CD8-positive, alpha-beta memory T cell (primary cell): Measurements from ENCODE around the gene PSG11. TPM values are rescaled to one million over a fixed set of nuclear protein-coding genes. Genes with fewer than 3 reads are reported as not detected.
"Not testable (repeated sequence)": the region's sequence is repeated elsewhere in the genome, so short reads cannot be mapped to it uniquely, and the experiment has no call there.

Experiments
- CTCF ChIA-PET: fragments of 350-600 bp; sonication (Branson Sonifier 250); formaldehyde crosslinking; loops from one replicate; lab custom pipeline; 2021; ENCODE audit warnings: antibody characterized with exemption; lab: Charles Lee
- POLR2A ChIA-PET: fragments of 350-600 bp; sonication (Branson Sonifier 250); formaldehyde crosslinking; loops from one replicate; lab custom pipeline; 2021; ENCODE audit warnings: antibody characterized with exemption; lab: Charles Lee
- DNase-seq, 5 donors: peaks; one replicate each; pipeline versions ENCODE4 v3.0.0 to v3.0.0-alpha.2; 2020 to 2022; ENCODE audit warnings: mixed read lengths in 1 of 5
- H3K27ac ChIP-seq: one replicate; pipeline ENCODE4 v1.7.0; 2013; ENCODE audit warnings: low read depth, mild to moderate bottlenecking, low read length, moderate library complexity
- H3K27me3 ChIP-seq: 2 replicates; pipeline ENCODE4 v1.7.0; 2013; ENCODE audit warnings: low read length, mild to moderate bottlenecking; ENCODE audit not compliant: insufficient read depth, poor library complexity, severe bottlenecking
- H3K36me3 ChIP-seq: 2 replicates; pipeline ENCODE4 v1.7.0; 2013; ENCODE audit warnings: mild to moderate bottlenecking, low read length, moderate library complexity; ENCODE audit not compliant: insufficient read depth
- H3K4me1 ChIP-seq: 2 replicates; pipeline ENCODE4 v1.7.0; 2013; ENCODE audit warnings: mild to moderate bottlenecking, low read length, moderate library complexity; ENCODE audit not compliant: insufficient read depth
- H3K4me3 ChIP-seq: 2 replicates; pipeline ENCODE4 v1.7.0; 2013; ENCODE audit warnings: mild to moderate bottlenecking, low read length
- H3K9me3 ChIP-seq: 2 replicates; pipeline ENCODE4 v1.7.0; 2013; ENCODE audit warnings: mild to moderate bottlenecking, low read length
- H3K27ac Mint-ChIP-seq, 8 donors: one replicate each; pipeline ENCODE4 v1.8.0; 2020 to 2021; ENCODE audit warnings: mixed read lengths in 8 of 8, mild to moderate bottlenecking in 6 of 8, inconsistent platforms in 3 of 8, moderate library complexity in 3 of 8
- H3K27me3 Mint-ChIP-seq, 2 donors: one replicate each; pipeline ENCODE4 v1.8.0; 2020 to 2021; ENCODE audit warnings: mixed read lengths in 2 of 2, mild to moderate bottlenecking in 1 of 2, moderate library complexity in 1 of 2
- H3K36me3 Mint-ChIP-seq, 3 donors: one replicate each; pipeline ENCODE4 v1.8.0; 2020 to 2021; ENCODE audit warnings: mixed read lengths in 3 of 3, inconsistent platforms in 1 of 3, mild to moderate bottlenecking in 1 of 3
- H3K4me1 Mint-ChIP-seq, 3 donors: one replicate each; pipeline ENCODE4 v1.8.0; 2020 to 2021; ENCODE audit warnings: mixed read lengths in 3 of 3, inconsistent platforms in 1 of 3, mild to moderate bottlenecking in 1 of 3
- H3K4me3 Mint-ChIP-seq, 7 donors: one replicate each; pipeline ENCODE4 v1.8.0; 2020 to 2021; ENCODE audit warnings: mixed read lengths in 7 of 7, mild to moderate bottlenecking in 6 of 7, moderate library complexity in 4 of 7, inconsistent platforms in 2 of 7
- H3K9me3 Mint-ChIP-seq, 5 donors: one replicate each; pipeline ENCODE4 v1.8.0; 2020 to 2022; ENCODE audit warnings: mixed read lengths in 5 of 5, mild to moderate bottlenecking in 3 of 5, moderate library complexity in 2 of 5, inconsistent platforms in 1 of 5
- polyA plus RNA-seq: library from polyadenylated mRNA; unstranded; fragments of 300-500 nt; fragmentation: Illumina TruSeq; gene quantifications from one replicate; pipeline ENCODE4 v1.2.3, GENCODE V29; 2021
- total RNA-seq, 2 experiments: library from RNA; stranded (reverse); gene quantifications; one replicate each; pipeline ENCODE4 v1.2.3, GENCODE V29; 2021

Gene PSG11
- total and polyA plus RNA-seq, 3 experiments from 2014 or later = not detected

DNA sequence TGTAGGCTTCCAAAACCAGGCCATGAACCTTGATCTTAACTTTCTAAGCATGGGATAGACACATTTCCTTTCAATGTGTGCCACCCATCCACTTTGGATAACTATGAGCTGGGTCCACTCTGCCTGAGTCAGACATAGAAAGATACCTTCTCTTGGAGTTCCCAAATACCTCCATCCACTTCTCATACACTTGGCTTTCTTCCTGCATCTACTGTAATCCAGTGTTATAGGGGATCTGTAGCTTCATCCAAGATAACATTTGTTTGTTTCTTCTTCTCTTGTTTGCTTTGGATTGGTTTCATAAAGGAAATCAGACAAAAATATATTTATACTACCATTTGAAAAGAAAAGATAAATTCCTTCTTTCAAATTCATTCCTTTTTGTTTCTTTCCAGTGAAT lies 44.2 kb downstream of the PSG11 start:
- H3K27me3 ChIP-seq, H3K36me3 ChIP-seq, H3K9me3 ChIP-seq, H3K4me1 ChIP-seq, H3K36me3 Mint-ChIP-seq, H3K27ac ChIP-seq, H3K4me3 ChIP-seq, POLR2A ChIA-PET, DNase-seq, H3K4me1 Mint-ChIP-seq, H3K27ac Mint-ChIP-seq, H3K4me3 Mint-ChIP-seq, CTCF ChIA-PET: not testable (repeated sequence)
- Mint-ChIP-seq H3K27me3 (peaks cover 10 to 16% of the 10 kb centered on the region in 2 donors), H3K9me3 (peaks cover 4 to 16% (median 7%) of the 10 kb centered on the region in 5 donors)

DNA sequence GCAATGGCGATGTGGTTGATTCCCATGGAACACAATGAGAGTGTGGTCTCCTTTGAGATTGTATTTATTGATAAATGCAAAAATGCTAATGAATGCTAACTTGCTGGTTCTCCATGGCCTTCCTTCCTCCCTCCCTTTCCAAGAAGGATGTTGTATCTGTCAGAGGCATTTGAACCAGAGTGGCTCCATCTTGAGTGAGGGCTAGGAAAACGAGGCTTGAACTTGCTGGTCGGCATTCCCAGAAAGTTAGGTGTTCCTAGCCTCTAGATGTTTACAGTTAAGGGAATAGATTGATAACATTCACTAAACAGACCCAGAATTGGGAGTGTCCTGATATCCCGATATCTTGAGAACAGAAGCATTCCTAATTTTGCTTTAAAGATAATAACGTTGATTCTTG lies 54.8 kb downstream of the PSG11 start:
- H3K9me3 Mint-ChIP-seq, CTCF ChIA-PET, DNase-seq, H3K27ac ChIP-seq, H3K4me1 Mint-ChIP-seq, H3K9me3 ChIP-seq, H3K36me3 ChIP-seq, H3K27me3 ChIP-seq, H3K27ac Mint-ChIP-seq, H3K4me3 ChIP-seq, H3K36me3 Mint-ChIP-seq, H3K4me3 Mint-ChIP-seq, POLR2A ChIA-PET, H3K4me1 ChIP-seq: not testable (repeated sequence)
- peaks cover 4 to 12% of the 10 kb centered on the region in 2 donors for H3K27me3 Mint-ChIP-seq

DNA sequence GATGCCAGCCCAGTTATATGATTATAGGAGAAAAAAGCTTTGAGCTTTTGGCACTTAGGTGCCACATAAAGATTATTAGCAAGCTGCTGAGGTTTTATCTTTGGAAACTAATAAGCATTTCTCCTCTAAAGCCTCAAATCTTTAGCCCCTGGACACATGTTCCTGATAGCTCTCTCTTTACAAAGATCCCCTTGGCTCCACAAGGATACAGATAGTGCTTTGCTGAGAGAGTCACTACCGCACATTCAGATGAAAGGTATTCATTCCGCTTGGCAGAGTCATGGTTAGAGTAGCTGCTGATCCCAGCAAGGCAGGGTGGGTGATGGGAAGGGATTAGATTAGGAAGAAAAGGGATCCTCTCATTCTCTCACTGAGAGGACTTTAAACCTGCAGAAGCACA lies 61.1 kb downstream of the PSG11 start:
- Histone ChIP-seq H3K4me1 (no peaks in the 10 kb centered on the region), H3K9me3 (no peaks in the 10 kb centered on the region), H3K4me3 (no peak overlapping the region), H3K36me3 (no peaks in the 10 kb centered on the region), H3K27me3 (no peaks in the 10 kb centered on the region), H3K27ac (no peak overlapping the region)
- H3K27me3 Mint-ChIP-seq = peaks cover 5 to 8% of the 10 kb centered on the region in 2 donors
- ChIA-PET POLR2A (no interaction called here), CTCF (no interaction called here)
- H3K4me3 Mint-ChIP-seq = no peak overlapping the region
- H3K36me3 Mint-ChIP-seq = no peaks in the 10 kb centered on the region
- H3K27ac Mint-ChIP-seq = no peak overlapping the region
- no peak for DNase-seq
- H3K4me1 Mint-ChIP-seq = no peaks in the 10 kb centered on the region
- H3K9me3 Mint-ChIP-seq = peaks cover 0 to 7% (median 1%) of the 10 kb centered on the region in 5 donors

DNA sequence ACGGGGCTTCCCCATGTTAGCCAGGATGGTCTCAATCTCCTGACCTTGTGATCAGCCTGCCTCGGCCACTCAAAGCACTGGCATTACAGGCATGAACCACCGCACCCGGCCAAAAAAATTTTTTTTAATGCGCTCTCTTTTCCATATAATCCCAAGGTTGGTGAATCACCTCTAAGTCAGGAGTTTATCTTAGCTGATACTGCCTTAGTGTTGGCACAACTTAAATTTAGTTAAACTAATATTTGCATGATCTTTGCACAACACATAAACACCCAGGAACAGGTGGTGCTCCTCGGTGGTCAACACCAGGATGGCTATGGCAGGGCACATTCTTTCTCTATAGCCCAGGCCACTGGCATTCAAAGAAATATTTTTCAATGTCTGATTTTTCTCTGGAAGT lies 65.2 kb downstream of the PSG11 start:
- H3K27ac ChIP-seq = no peak overlapping the region
- H3K9me3 ChIP-seq = no peaks in the 10 kb centered on the region
- no peak overlapping the region for H3K4me3 ChIP-seq
- CTCF ChIA-PET = no interaction called here
- no peak for DNase-seq
- H3K9me3 Mint-ChIP-seq = peaks cover 0 to 4% (median 2%) of the 10 kb centered on the region in 5 donors
- no peaks in the 10 kb centered on the region for H3K36me3 Mint-ChIP-seq
- H3K27me3 ChIP-seq = no peaks in the 10 kb centered on the region
- no peak overlapping the region for H3K4me3 Mint-ChIP-seq
- no peaks in the 10 kb centered on the region for H3K4me1 Mint-ChIP-seq
- POLR2A ChIA-PET = no interaction called here
- H3K27me3 Mint-ChIP-seq = peaks cover 6 to 14% of the 10 kb centered on the region in 2 donors
- no peak overlapping the region for H3K27ac Mint-ChIP-seq
- no peaks in the 10 kb centered on the region for H3K36me3 ChIP-seq
- no peaks in the 10 kb centered on the region for H3K4me1 ChIP-seq

Other genes starting within 250 kb of the PSG11 start
- gene PSG1, start 146.8 kb downstream of the PSG11 start, total RNA-seq = not detected
- not detected for gene PSG1, start 146.8 kb downstream of the PSG11 start, polyA plus RNA-seq
- gene PSG6, start 108.6 kb downstream of the PSG11 start, total RNA-seq = not detected
- gene PSG6, start 108.6 kb downstream of the PSG11 start, polyA plus RNA-seq = not detected
- gene PSG7, start 89.3 kb downstream of the PSG11 start, total RNA-seq = not detected
- not detected for gene PSG7, start 89.3 kb downstream of the PSG11 start, polyA plus RNA-seq
- gene PSG2, start 56.2 kb upstream of the PSG11 start, total RNA-seq = not detected
- not detected for gene PSG2, start 56.2 kb upstream of the PSG11 start, polyA plus RNA-seq
- not detected for gene PSG5, start 160.1 kb upstream of the PSG11 start, total RNA-seq
- not detected for gene PSG5, start 160.1 kb upstream of the PSG11 start, polyA plus RNA-seq
- not detected for gene PSG4, start 179.2 kb upstream of the PSG11 start, total RNA-seq
- gene PSG4, start 179.2 kb upstream of the PSG11 start, polyA plus RNA-seq = not detected
- not detected for gene PSG9, start 243.1 kb upstream of the PSG11 start, total RNA-seq
- gene PSG9, start 243.1 kb upstream of the PSG11 start, polyA plus RNA-seq = not detected